ENCODE results near the gene TUBGCP5.

- TF ChIP-seq ZBTB11 (CRISPR knock-in tag; IDR thresholded peaks at IDR 0.05) (no peak), POLR2AphosphoS5 (IDR thresholded peaks at IDR 0.05; ENCODE audit: low read length) (no peak), MTA2 (IDR thresholded peaks at IDR 0.05; ENCODE audit: low read depth) (no peak), IRF3 (IDR thresholded peaks at IDR 0.05) (no peak), HCFC1 (IDR thresholded peaks at IDR 0.05; ENCODE audit: low read length) (no peak), CHD2 (IDR thresholded peaks at IDR 0.05; ENCODE audit: borderline replicate concordance, low read depth, low read length) (no peak), JUNB (IDR thresholded peaks at IDR 0.05) (no peak), TARDBP (IDR thresholded peaks at IDR 0.05; ENCODE audit: borderline replicate concordance) (no peak), SMC3 (IDR thresholded peaks at IDR 0.05; ENCODE audit: borderline replicate concordance, low read length) (no peak), SIN3A (IDR thresholded peaks at IDR 0.05; ENCODE audit: low read depth, low read length) (no peak), REST (IDR thresholded peaks at IDR 0.05; ENCODE audit: low read depth, low read length) (no peak)
Observed at GRCh38 chr15:23083115-23083514, 43.7 kb upstream of the TUBGCP5 start.
